Skeletal muscle tissue (tissue), 4 donors: ENCODE results near the gene NDUFA12. TPM values are rescaled to one million over a fixed set of nuclear protein-coding genes. Genes with fewer than 3 reads are reported as not detected.

Experiments
- H3K27ac ChIP-seq: one replicate; pipeline ENCODE4 v1.7.0; 2013; ENCODE audit warnings: mild to moderate bottlenecking, low read depth, low read length, inconsistent platforms
- H3K27me3 ChIP-seq, 3 donors: one replicate each; pipeline ENCODE4 v1.7.0; 2013; ENCODE audit warnings: low read length in 3 of 3; ENCODE audit not compliant: control insufficient read depth in 3 of 3, insufficient read depth in 3 of 3
- H3K36me3 ChIP-seq, 3 donors: one replicate each; pipeline ENCODE4 v1.7.0; 2013; ENCODE audit warnings: low read length in 3 of 3; ENCODE audit not compliant: control insufficient read depth in 3 of 3, insufficient read depth in 3 of 3
- H3K4me1 ChIP-seq, 3 donors: one replicate each; pipeline ENCODE4 v1.7.0; 2013; ENCODE audit warnings: low read length in 3 of 3, mild to moderate bottlenecking in 3 of 3; ENCODE audit not compliant: control insufficient read depth in 3 of 3, insufficient read depth in 3 of 3
- H3K4me3 ChIP-seq, 3 donors: one replicate each; pipeline ENCODE4 v1.7.0; 2013; ENCODE audit warnings: low read length in 3 of 3
- H3K9ac ChIP-seq, 3 donors: one replicate each; pipeline ENCODE4 v1.7.0; 2013; ENCODE audit warnings: low read length in 3 of 3, mild to moderate bottlenecking in 3 of 3, moderate library complexity in 2 of 3, low read depth in 1 of 3
- H3K9me3 ChIP-seq, 3 donors: one replicate each; pipeline ENCODE4 v1.7.0; 2013; ENCODE audit warnings: low read length in 3 of 3; ENCODE audit not compliant: control insufficient read depth in 3 of 3
- total RNA-seq: library from RNA; depleted of rRNA; stranded (reverse); fragments of >200 nt; gene quantifications from one replicate; pipeline ENCODE4 v1.2.3, GENCODE V29; 2014
- donor health status: Osteomylitis.

The NDUFA12 gene
- total RNA-seq, 1 donor from 2014 or later, result 105 TPM

GRCh38 chr12:94925729-94926128 is 77.8 kb downstream of the NDUFA12 start:
- H3K9me3 ChIP-seq, result no peaks in the 10 kb centered on the region
- no peak overlapping the region for H3K4me3 ChIP-seq

GRCh38 chr12:94925206-94925605 is 78.3 kb downstream of the NDUFA12 start:
- Histone ChIP-seq H3K36me3 (no peaks in the 10 kb centered on the region), H3K4me3 (no peak overlapping the region), H3K27ac (no peak overlapping the region), H3K9me3 (no peaks in the 10 kb centered on the region), H3K27me3 (no peaks in the 10 kb centered on the region), H3K9ac (no peak overlapping the region), H3K4me1 (no peaks in the 10 kb centered on the region)

More at GRCh38 chr12:94925729-94926128, 77.8 kb downstream of the NDUFA12 start:
- Histone ChIP-seq H3K9ac (no peak overlapping the region), H3K4me1 (no peaks in the 10 kb centered on the region), H3K27me3 (no peaks in the 10 kb centered on the region), H3K36me3 (no peaks in the 10 kb centered on the region), H3K27ac (no peak overlapping the region)

GRCh38 chr12:94922561-94922960 is 80.9 kb downstream of the NDUFA12 start:
- Histone ChIP-seq H3K9me3 (no peaks in the 10 kb centered on the region), H3K9ac (no peak overlapping the region), H3K27ac (no peak overlapping the region), H3K36me3 (no peaks in the 10 kb centered on the region), H3K27me3 (no peaks in the 10 kb centered on the region), H3K4me3 (no peak overlapping the region), H3K4me1 (no peaks in the 10 kb centered on the region)

Other genes with a start within 250 kb of the NDUFA12 start
- 20.4 TPM for gene NR2C1, start 69.9 kb upstream of the NDUFA12 start, total RNA-seq
- gene FGD6, start 213.8 kb upstream of the NDUFA12 start, total RNA-seq, result 5.7 TPM
- gene VEZT, start 214.1 kb upstream of the NDUFA12 start, total RNA-seq, result 69.4 TPM